OCI-LY3 (cell line): ENCODE results near the gene TMEM38A.

ENCODE experiments used
- H2AFZ ChIP-seq: fragments of 200-600, 300-600 bp; shearing (Covaris generic); 2 replicates; pipeline ENCODE4 v1.6.0; 2014; ENCODE audit warnings: antibody characterized with exemption, low read depth, low read length
- H3K27ac ChIP-seq: fragments of 200-600, 300-600 bp; sonication (generic); 2 replicates; pipeline ENCODE4 v1.5.1; 2014; ENCODE audit warnings: mild to moderate bottlenecking, low read length, moderate library complexity, mixed read lengths
- H3K27me3 ChIP-seq: fragments of 200-600, 300-600 bp; sonication (generic); 2 replicates; pipeline ENCODE4 v1.6.1; 2014; ENCODE audit warnings: low read depth, low read length, mixed read lengths
- H3K36me3 ChIP-seq: fragments of 200-600, 300-600 bp; sonication (generic); replicated peaks from 2 replicates; pipeline ENCODE3; 2014; ENCODE audit warnings: low read depth, low read length, mixed read lengths
- H3K4me1 ChIP-seq: fragments of 300-600, 200-600 bp; sonication (generic); 2 replicates; pipeline ENCODE4 v1.6.1; 2014; ENCODE audit warnings: low read length, mixed read lengths
- H3K4me2 ChIP-seq: fragments of 200-600, 300-600 bp; sonication (generic); 2 replicates; pipeline ENCODE4 v1.6.1; 2014; ENCODE audit warnings: low read length, mixed read lengths
- H3K4me3 ChIP-seq: fragments of 300-600, 200-600 bp; sonication (generic); 2 replicates; pipeline ENCODE4 v1.5.1; 2014; ENCODE audit warnings: antibody characterized with exemption, mild to moderate bottlenecking, low read length, moderate library complexity
- H3K79me2 ChIP-seq: fragments of 300-600, 200-600 bp; shearing (Covaris generic); 2 replicates; pipeline ENCODE4 v1.6.1; 2014; ENCODE audit warnings: mild to moderate bottlenecking, low read length, mixed read lengths
- H3K9ac ChIP-seq: fragments of 300-600, 200-600 bp; shearing (Covaris generic); 2 replicates; pipeline ENCODE4 v1.6.0; 2014; ENCODE audit warnings: mild to moderate bottlenecking, low read length, moderate library complexity
- H3K9me3 ChIP-seq: fragments of 200-600, 300-600 bp; shearing (Covaris generic); 2 replicates; pipeline ENCODE4 v1.6.1; 2014; ENCODE audit warnings: low read length, mixed read lengths; ENCODE audit not compliant: insufficient read depth
- H4K20me1 ChIP-seq: fragments of 200-600, 300-600 bp; sonication (generic); 2 replicates; pipeline ENCODE4 v1.6.1; 2016; ENCODE audit warnings: low read length, mixed read lengths; ENCODE audit not compliant: insufficient read depth
- CTCF ChIP-seq: fragments of 200-600, 300-600 bp; sonication (generic); IDR thresholded peaks from 2 replicates; pipeline ENCODE4 v1.5.1; 2014; ENCODE audit warnings: antibody characterized with exemption, low read length, low read depth
- EZH2phosphoT487 ChIP-seq: fragments of 200-600 bp; shearing (Covaris generic); IDR thresholded peaks from 2 replicates; pipeline ENCODE4 v1.6.1; 2018; ENCODE audit warnings: antibody characterized with exemption, mixed run types, low read depth

Gene TMEM38A

GRCh38 chr19:16660763-16661479, at the start of gene TMEM38A:
Gene TMEM38A (plus strand): TSS chr19:16661139. CDS start chr19:16661218, 79 bp downstream.
- Histone ChIP-seq H4K20me1 (peaks cover 26% of the 10 kb centered on the region), H3K9me3 (no peaks in the 10 kb centered on the region), H3K9ac (peak within 1 kb of the TSS; percentile 93), H3K27me3 (no peaks in the 10 kb centered on the region), H3K36me3 (peaks cover 28% of the 10 kb centered on the region), H3K27ac (peak within 1 kb of the TSS; percentile 74), H3K4me3 (peak within 1 kb of the TSS; percentile 97), H3K4me1 (peaks cover 14% of the 10 kb centered on the region), H2AFZ (peak within 1 kb of the TSS; percentile 85), H3K79me2 (peaks cover 37% of the 10 kb centered on the region), H3K4me2 (peak within 1 kb of the TSS; percentile 97)
- TF ChIP-seq EZH2phosphoT487 (no peak), CTCF (no peak)

GRCh38 chr19:16612636-16613035, 48.3 kb upstream of the TMEM38A start:
- peaks cover 90% of the 10 kb centered on the region for H4K20me1 ChIP-seq
- no peak overlapping the region for H2AFZ ChIP-seq
- no peak overlapping the region for H3K9ac ChIP-seq
- H3K27ac ChIP-seq = no peak overlapping the region
- no peaks in the 10 kb centered on the region for H3K36me3 ChIP-seq
- no peaks in the 10 kb centered on the region for H3K9me3 ChIP-seq
- peaks cover 100% of the 10 kb centered on the region for H3K79me2 ChIP-seq
- H3K4me3 ChIP-seq = no peak overlapping the region
- TF ChIP-seq EZH2phosphoT487 (no peak), CTCF (no peak; the same call in 1 of the 2 replicates)
- H3K4me1 ChIP-seq = peaks cover 18% of the 10 kb centered on the region
- no peaks in the 10 kb centered on the region for H3K27me3 ChIP-seq
- H3K4me2 ChIP-seq = no peak overlapping the region

- Histone ChIP-seq H3K9ac (no peak overlapping the region), H2AFZ (no peak overlapping the region), H3K4me1 (peaks cover 8% of the 10 kb centered on the region), H3K27ac (no peak overlapping the region), H3K9me3 (no peaks in the 10 kb centered on the region), H3K27me3 (no peaks in the 10 kb centered on the region), H3K4me3 (no peak overlapping the region), H4K20me1 (peaks cover 90% of the 10 kb centered on the region), H3K36me3 (no peaks in the 10 kb centered on the region), H3K4me2 (no peak overlapping the region), H3K79me2 (peaks cover 100% of the 10 kb centered on the region)
- TF ChIP-seq EZH2phosphoT487 (no peak), CTCF (no peak)
Measured at GRCh38 chr19:16613841-16614240, 47.1 kb upstream of the TMEM38A start.

GRCh38 chr19:16614941-16615340, 46.0 kb upstream of the TMEM38A start:
- TF ChIP-seq CTCF (no peak), EZH2phosphoT487 (no peak)
- Histone ChIP-seq H3K9me3 (no peaks in the 10 kb centered on the region), H4K20me1 (peaks cover 97% of the 10 kb centered on the region), H3K36me3 (no peaks in the 10 kb centered on the region), H3K79me2 (peaks cover 100% of the 10 kb centered on the region), H3K27ac (no peak overlapping the region), H3K4me3 (no peak overlapping the region), H3K27me3 (no peaks in the 10 kb centered on the region), H2AFZ (no peak overlapping the region), H3K9ac (no peak overlapping the region), H3K4me2 (no peak overlapping the region), H3K4me1 (peaks cover 6% of the 10 kb centered on the region)
